Measurements from ENCODE around the gene CDRT15.
A peak's percentile ranks its signal among the peaks of the same experiment; 100 is the strongest.

The CDRT15 gene

DNA sequence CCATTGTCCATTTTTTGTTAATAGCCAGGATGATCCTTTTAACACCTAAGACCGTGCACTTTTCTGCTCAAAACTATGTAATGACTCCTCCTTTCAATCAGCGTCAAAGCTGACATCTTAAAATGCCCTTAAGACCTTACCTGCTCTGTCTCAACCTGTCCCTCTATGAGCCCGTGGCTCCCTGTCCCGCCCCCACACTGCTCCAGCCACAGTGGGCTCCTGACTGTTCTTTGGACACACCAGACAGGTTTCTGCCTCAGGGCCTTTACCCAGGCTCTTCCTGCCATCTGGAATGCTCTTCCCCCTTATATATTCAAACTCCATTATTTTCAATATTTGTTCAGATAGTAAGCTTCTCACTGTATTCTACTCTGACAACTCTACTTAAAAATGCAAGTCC is 14.1 kb downstream of the CDRT15 start:
- Histone ChIP-seq H3K27me3 (ENCODE audit: insufficient read depth, low read length, poor library complexity) (no peaks in the 10 kb centered on the region), H3K4me3 (ENCODE audit: low read depth in 1 of 2, low read length in 2 of 2) (no peak overlapping the region), H3K4me1 (ENCODE audit: insufficient read depth, low read length) (no peaks in the 10 kb centered on the region), H3K9ac (ENCODE audit: low read depth, low read length) (no peak overlapping the region), H2AFZ (ENCODE audit: low read depth, low read length) (no peak overlapping the region), H3K36me3 (ENCODE audit: insufficient read depth, low read length) (no peaks in the 10 kb centered on the region), H3K79me2 (ENCODE audit: insufficient read depth, low read length) (no peaks in the 10 kb centered on the region), H3K4me2 (ENCODE audit: insufficient read depth, low read length) (no peak overlapping the region), H3K27ac (ENCODE audit: low read length) (no peak overlapping the region), H3K9me3 (ENCODE audit: insufficient read depth, low read length, severe bottlenecking) (no peaks in the 10 kb centered on the region), H4K20me1 (ENCODE audit: insufficient read depth, low read length) (no peaks in the 10 kb centered on the region)
- TF ChIP-seq EZH2 (IDR thresholded peaks at IDR 0.05; ENCODE audit: borderline replicate concordance, low read depth, low read length, severe bottlenecking) (no peak), CTCF (IDR thresholded peaks at IDR 0.05; ENCODE audit: borderline replicate concordance, extremely low read depth, low read length, poor library complexity, severe bottlenecking) (no peak)
- ATAC-seq (ENCODE audit: insufficient read depth, low read depth) (no peak), DNase-seq (no peak)

GRCh38 chr17:14214271-14214670 is 22.4 kb downstream of the CDRT15 start:
- Histone ChIP-seq H3K4me1 (ENCODE audit: insufficient read depth, low read length) (no peaks in the 10 kb centered on the region), H3K27ac (ENCODE audit: low read length) (no peak overlapping the region), H3K4me2 (ENCODE audit: insufficient read depth, low read length) (no peak overlapping the region), H3K27me3 (ENCODE audit: insufficient read depth, low read length, poor library complexity) (no peaks in the 10 kb centered on the region), H3K36me3 (ENCODE audit: insufficient read depth, low read length) (peaks cover 25% of the 10 kb centered on the region), H3K9me3 (ENCODE audit: insufficient read depth, low read length, severe bottlenecking) (peaks cover 14% of the 10 kb centered on the region), H3K79me2 (ENCODE audit: insufficient read depth, low read length) (no peaks in the 10 kb centered on the region), H3K9ac (ENCODE audit: low read depth, low read length) (no peak overlapping the region), H3K4me3 (ENCODE audit: low read depth in 1 of 2, low read length in 2 of 2) (no peak overlapping the region), H4K20me1 (ENCODE audit: insufficient read depth, low read length) (no peaks in the 10 kb centered on the region), H2AFZ (ENCODE audit: low read depth, low read length) (no peak overlapping the region)
- no peak for DNase-seq
- ATAC-seq (ENCODE audit: insufficient read depth, low read depth) = no peak
- TF ChIP-seq EZH2 (IDR thresholded peaks at IDR 0.05; ENCODE audit: borderline replicate concordance, low read depth, low read length, severe bottlenecking) (no peak), CTCF (IDR thresholded peaks at IDR 0.05; ENCODE audit: borderline replicate concordance, extremely low read depth, low read length, poor library complexity, severe bottlenecking) (no peak)

- Histone ChIP-seq H3K9me3 (ENCODE audit: insufficient read depth, low read length, severe bottlenecking) (peaks cover 14% of the 10 kb centered on the region), H3K9ac (ENCODE audit: low read depth, low read length) (no peak overlapping the region), H3K4me3 (ENCODE audit: low read depth in 1 of 2, low read length in 2 of 2) (no peak overlapping the region), H3K79me2 (ENCODE audit: insufficient read depth, low read length) (no peaks in the 10 kb centered on the region), H3K27ac (ENCODE audit: low read length) (no peak overlapping the region), H3K4me1 (ENCODE audit: insufficient read depth, low read length) (no peaks in the 10 kb centered on the region), H2AFZ (ENCODE audit: low read depth, low read length) (no peak overlapping the region), H3K36me3 (ENCODE audit: insufficient read depth, low read length) (peaks cover 41% of the 10 kb centered on the region), H3K27me3 (ENCODE audit: insufficient read depth, low read length, poor library complexity) (no peaks in the 10 kb centered on the region), H4K20me1 (ENCODE audit: insufficient read depth, low read length) (no peaks in the 10 kb centered on the region), H3K4me2 (ENCODE audit: insufficient read depth, low read length) (no peak overlapping the region)
- TF ChIP-seq CTCF (IDR thresholded peaks at IDR 0.05; ENCODE audit: borderline replicate concordance, extremely low read depth, low read length, poor library complexity, severe bottlenecking) = no peak
- no peak for TF ChIP-seq EZH2 (IDR thresholded peaks at IDR 0.05; ENCODE audit: borderline replicate concordance, low read depth, low read length, severe bottlenecking)
- ATAC-seq (ENCODE audit: insufficient read depth, low read depth) (no peak), DNase-seq (no peak)
Observed at GRCh38 chr17:14212401-14212800, 24.3 kb downstream of the CDRT15 start.

DNA sequence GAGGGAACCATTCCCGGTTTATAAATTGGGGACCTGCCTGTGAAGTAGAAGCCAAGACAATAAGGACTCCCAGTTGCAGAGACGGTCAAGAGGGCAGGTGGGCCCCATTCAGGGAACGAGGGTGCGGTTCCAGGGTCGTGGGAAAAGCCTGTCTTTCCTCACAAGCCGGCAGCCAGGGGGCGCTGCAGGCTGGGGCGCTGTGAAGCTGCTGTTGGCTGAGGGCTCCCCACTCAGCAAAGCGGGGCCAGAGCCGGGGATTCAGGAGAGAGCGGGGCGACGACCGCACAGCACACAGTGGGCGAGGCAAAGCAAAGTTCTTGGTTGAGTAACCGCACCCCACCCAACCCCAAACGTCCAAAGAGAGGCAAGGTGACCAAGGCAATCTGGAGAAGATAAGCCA is 24.9 kb downstream of the CDRT15 start:
- peaks cover 47% of the 10 kb centered on the region for H3K36me3 ChIP-seq (ENCODE audit: insufficient read depth, low read length)
- no peaks in the 10 kb centered on the region for H3K79me2 ChIP-seq (ENCODE audit: insufficient read depth, low read length)
- H3K9ac ChIP-seq (ENCODE audit: low read depth, low read length) = no peak overlapping the region
- H3K27me3 ChIP-seq (ENCODE audit: insufficient read depth, low read length, poor library complexity) = no peaks in the 10 kb centered on the region
- H2AFZ ChIP-seq (ENCODE audit: low read depth, low read length) = no peak overlapping the region
- no peak for TF ChIP-seq EZH2 (IDR thresholded peaks at IDR 0.05; ENCODE audit: borderline replicate concordance, low read depth, low read length, severe bottlenecking)
- TF ChIP-seq CTCF (IDR thresholded peaks at IDR 0.05; ENCODE audit: borderline replicate concordance, extremely low read depth, low read length, poor library complexity, severe bottlenecking) = peak; percentile 32
- ATAC-seq (ENCODE audit: insufficient read depth, low read depth) (no peak), DNase-seq (no peak)
- no peak overlapping the region for H3K4me3 ChIP-seq (ENCODE audit: low read depth in 1 of 2, low read length in 2 of 2)
- peaks cover 14% of the 10 kb centered on the region for H3K9me3 ChIP-seq (ENCODE audit: insufficient read depth, low read length, severe bottlenecking)
- H4K20me1 ChIP-seq (ENCODE audit: insufficient read depth, low read length) = no peaks in the 10 kb centered on the region
- no peak overlapping the region for H3K4me2 ChIP-seq (ENCODE audit: insufficient read depth, low read length)
- H3K27ac ChIP-seq (ENCODE audit: low read length) = no peak overlapping the region
- no peaks in the 10 kb centered on the region for H3K4me1 ChIP-seq (ENCODE audit: insufficient read depth, low read length)

All from DND-41 (cell line).